Karpas-422 (cell line): ENCODE measurements around the gene GALM. TPM values are rescaled to one million over a fixed set of nuclear protein-coding genes. Genes with fewer than 3 reads are reported as not detected.

ENCODE experiments used
- DNase-seq: peaks from one replicate; pipeline ENCODE4 v3.0.0-alpha.2; 2015
- H2AFZ ChIP-seq: fragments of 200-600 bp; sonication (generic); 2 replicates; pipeline ENCODE4 v1.6.1; 2014; ENCODE audit warnings: antibody characterized with exemption, low read length, mixed read lengths
- H3K27ac ChIP-seq: fragments of 200-600 bp; sonication (generic); 2 replicates; pipeline ENCODE4 v1.5.1; 2014; ENCODE audit warnings: mild to moderate bottlenecking, low read length, moderate library complexity
- H3K27me3 ChIP-seq: fragments of 200-600 bp; sonication (generic); 2 replicates; pipeline ENCODE4 v1.6.1; 2014; ENCODE audit warnings: low read length, mixed read lengths
- H3K36me3 ChIP-seq: fragments of 200-600 bp; sonication (generic); 2 replicates; pipeline ENCODE4 v1.6.1; 2014; ENCODE audit warnings: low read length, mixed read lengths; ENCODE audit not compliant: insufficient read depth
- H3K4me1 ChIP-seq: fragments of 200-600 bp; sonication (generic); 2 replicates; pipeline ENCODE4 v1.6.1; 2014; ENCODE audit warnings: mild to moderate bottlenecking, low read length, mixed read lengths
- H3K4me2 ChIP-seq: fragments of 200-600 bp; sonication (generic); 2 replicates; pipeline ENCODE4 v1.6.1; 2014; ENCODE audit warnings: low read length, low read depth, mild to moderate bottlenecking; ENCODE audit not compliant: poor library complexity, severe bottlenecking
- H3K4me3 ChIP-seq: fragments of 200-600 bp; sonication (generic); 2 replicates; pipeline ENCODE4 v1.5.1; 2014; ENCODE audit warnings: mild to moderate bottlenecking, antibody characterized with exemption, low read length, mixed read lengths
- H3K79me2 ChIP-seq: fragments of 200-600 bp; sonication (generic); 2 replicates; pipeline ENCODE4 v1.6.1; 2014; ENCODE audit warnings: mild to moderate bottlenecking, low read length, mixed read lengths
- H3K9ac ChIP-seq: fragments of 200-600 bp; sonication (generic); 2 replicates; pipeline ENCODE4 v1.6.0; 2014; ENCODE audit warnings: low read length
- H3K9me2 ChIP-seq: fragments of 200-600 bp; sonication (generic), shearing (Covaris generic); replicated peaks from 2 replicates; pipeline ENCODE4 v1.6.0; 2014; ENCODE audit warnings: mild to moderate bottlenecking, low read length, moderate library complexity; ENCODE audit not compliant: insufficient read depth
- H3K9me3 ChIP-seq: fragments of 300-700, 200-600 bp; sonication (generic); 2 replicates; pipeline ENCODE4 v1.6.1; 2014; ENCODE audit warnings: low read length, mixed read lengths
- H4K20me1 ChIP-seq: fragments of 200-600 bp; sonication (generic); 2 replicates; pipeline ENCODE4 v1.6.1; 2014; ENCODE audit warnings: mild to moderate bottlenecking, antibody characterized with exemption, low read length, low read depth; ENCODE audit not compliant: insufficient read depth
- total RNA-seq: library from RNA; depleted of rRNA; stranded (reverse); fragments of >200 nt; shearing (Covaris generic); gene quantifications from 2 replicates; pipeline ENCODE4 v1.2.3, GENCODE V29; 2014; ENCODE audit warnings: low replicate concordance

The GALM gene
- total RNA-seq, 1 experiment from 2014 or later = 11.9 TPM

- Histone ChIP-seq H3K27me3 (no peaks in the 10 kb centered on the region), H3K4me2 (peak overlapping the region; percentile 35), H4K20me1 (no peaks in the 10 kb centered on the region), H3K4me1 (peaks cover 28% of the 10 kb centered on the region), H3K9ac (peak overlapping the region; percentile 36; the same call in 1 of the 2 replicates), H3K9me2 (no peaks in the 10 kb centered on the region), H3K36me3 (no peaks in the 10 kb centered on the region), H3K27ac (no peak overlapping the region), H2AFZ (no peak overlapping the region), H3K79me2 (no peaks in the 10 kb centered on the region), H3K4me3 (no peak overlapping the region), H3K9me3 (no peaks in the 10 kb centered on the region)
- peak; percentile 61 for DNase-seq
Observed at GRCh38 chr2:38722271-38723061, 56.6 kb downstream of the GALM start.

GRCh38 chr2:38723173-38723572 lies 57.3 kb downstream of the GALM start:
- Histone ChIP-seq H3K27ac (no peak overlapping the region), H3K9me3 (no peaks in the 10 kb centered on the region), H3K27me3 (no peaks in the 10 kb centered on the region), H3K4me3 (no peak overlapping the region), H3K4me1 (peaks cover 33% of the 10 kb centered on the region), H3K79me2 (no peaks in the 10 kb centered on the region), H4K20me1 (no peaks in the 10 kb centered on the region), H3K9me2 (no peaks in the 10 kb centered on the region), H3K4me2 (peak overlapping the region; percentile 35), H2AFZ (no peak overlapping the region), H3K36me3 (no peaks in the 10 kb centered on the region), H3K9ac (no peak overlapping the region)
- no peak for DNase-seq

- H4K20me1 ChIP-seq = no peaks in the 10 kb centered on the region
- H3K9ac ChIP-seq = no peak overlapping the region
- no peaks in the 10 kb centered on the region for H3K79me2 ChIP-seq
- no peak overlapping the region for H2AFZ ChIP-seq
- no peak overlapping the region for H3K27ac ChIP-seq
- H3K9me3 ChIP-seq = no peaks in the 10 kb centered on the region
- H3K9me2 ChIP-seq = no peaks in the 10 kb centered on the region
- H3K4me3 ChIP-seq = no peak overlapping the region
- no peak for DNase-seq
- H3K4me1 ChIP-seq = peaks cover 17% of the 10 kb centered on the region
- no peaks in the 10 kb centered on the region for H3K36me3 ChIP-seq
- H3K27me3 ChIP-seq = no peaks in the 10 kb centered on the region
- no peak overlapping the region for H3K4me2 ChIP-seq
Observed at GRCh38 chr2:38727661-38728060, 61.7 kb downstream of the GALM start.

GRCh38 chr2:38728694-38729093 lies 62.8 kb downstream of the GALM start:
- Histone ChIP-seq H3K9me3 (no peaks in the 10 kb centered on the region), H3K9me2 (no peaks in the 10 kb centered on the region), H3K4me3 (no peak overlapping the region), H3K36me3 (no peaks in the 10 kb centered on the region), H3K9ac (no peak overlapping the region), H3K27ac (no peak overlapping the region), H3K27me3 (no peaks in the 10 kb centered on the region), H3K79me2 (no peaks in the 10 kb centered on the region), H4K20me1 (no peaks in the 10 kb centered on the region), H3K4me1 (peaks cover 11% of the 10 kb centered on the region), H2AFZ (no peak overlapping the region), H3K4me2 (no peak overlapping the region)
- no peak for DNase-seq

GRCh38 chr2:38731090-38731489 lies 65.2 kb downstream of the GALM start:
- Histone ChIP-seq H3K9ac (no peak overlapping the region), H3K36me3 (no peaks in the 10 kb centered on the region), H4K20me1 (no peaks in the 10 kb centered on the region; the same call in 1 of the 2 replicates), H3K27ac (no peak overlapping the region), H3K4me3 (no peak overlapping the region), H3K4me1 (peaks cover 6% of the 10 kb centered on the region; the same call in 1 of the 2 replicates), H3K79me2 (no peaks in the 10 kb centered on the region), H3K4me2 (no peak overlapping the region), H3K9me3 (no peaks in the 10 kb centered on the region), H3K27me3 (no peaks in the 10 kb centered on the region), H3K9me2 (no peaks in the 10 kb centered on the region), H2AFZ (no peak overlapping the region)
- DNase-seq = no peak

GRCh38 chr2:38731684-38732221 lies 65.8 kb downstream of the GALM start:
- H3K36me3 ChIP-seq = no peaks in the 10 kb centered on the region
- no peak overlapping the region for H2AFZ ChIP-seq

GRCh38 chr2:38733300-38733971 lies 67.5 kb downstream of the GALM start:
- no peaks in the 10 kb centered on the region for H3K27me3 ChIP-seq
- no peaks in the 10 kb centered on the region for H3K79me2 ChIP-seq
- H3K9me3 ChIP-seq = no peaks in the 10 kb centered on the region
- no peak overlapping the region for H3K9ac ChIP-seq
- H3K36me3 ChIP-seq = no peaks in the 10 kb centered on the region
- H3K4me2 ChIP-seq = no peak overlapping the region
- H3K4me3 ChIP-seq = no peak overlapping the region
- H3K9me2 ChIP-seq = no peaks in the 10 kb centered on the region
- H3K27ac ChIP-seq = no peak overlapping the region
- DNase-seq = no peak
- H4K20me1 ChIP-seq = no peaks in the 10 kb centered on the region; the same call in 1 of the 2 replicates
- no peak overlapping the region for H2AFZ ChIP-seq
- no peaks in the 10 kb centered on the region for H3K4me1 ChIP-seq

More at GRCh38 chr2:38731684-38732221, 65.8 kb downstream of the GALM start:
- no peak for DNase-seq
- Histone ChIP-seq H3K79me2 (no peaks in the 10 kb centered on the region), H3K4me2 (no peak overlapping the region), H3K27me3 (no peaks in the 10 kb centered on the region), H4K20me1 (no peaks in the 10 kb centered on the region; the same call in 1 of the 2 replicates), H3K9me3 (no peaks in the 10 kb centered on the region), H3K27ac (no peak overlapping the region), H3K9me2 (no peaks in the 10 kb centered on the region), H3K9ac (no peak overlapping the region), H3K4me3 (no peak overlapping the region), H3K4me1 (peaks cover 6% of the 10 kb centered on the region; the same call in 1 of the 2 replicates)
